ENCODE measurements around the gene RSPRY1.

The RSPRY1 gene

GRCh38 chr16:57235128-57236021, 49.2 kb downstream of the RSPRY1 start:
- no peak overlapping the region for H3K4me3 ChIP-seq (replicated peaks; ENCODE audit: low read depth, low read length)
- no peak for TF ChIP-seq CTCF (IDR thresholded peaks at IDR 0.05; ENCODE audit: insufficient read depth, low read length, poor library complexity, severe bottlenecking)

GRCh38 chr16:57236022-57236350, 49.9 kb downstream of the RSPRY1 start:
- no peaks in the 10 kb centered on the region for H3K27me3 ChIP-seq (replicated peaks; ENCODE audit: control insufficient read depth, insufficient read depth, low read length)
- DNase-seq (ENCODE audit: extremely low read depth, insufficient read length), result no peak
- H3K4me3 ChIP-seq (replicated peaks; ENCODE audit: low read depth, low read length), result no peak overlapping the region
- peaks cover 9% of the 10 kb centered on the region for H3K36me3 ChIP-seq (ENCODE audit: control insufficient read depth, insufficient read depth, low read length)
- no peak for TF ChIP-seq CTCF (IDR thresholded peaks at IDR 0.05; ENCODE audit: insufficient read depth, low read length, poor library complexity, severe bottlenecking)

More at GRCh38 chr16:57235128-57236021, 49.2 kb downstream of the RSPRY1 start:
- Histone ChIP-seq H3K27me3 (replicated peaks; ENCODE audit: control insufficient read depth, insufficient read depth, low read length) (no peaks in the 10 kb centered on the region), H3K36me3 (ENCODE audit: control insufficient read depth, insufficient read depth, low read length) (peaks cover 11% of the 10 kb centered on the region)
- DNase-seq (ENCODE audit: extremely low read depth, insufficient read length), result peak; percentile 47

- Histone ChIP-seq H3K27me3 (replicated peaks; ENCODE audit: control insufficient read depth, insufficient read depth, low read length) (no peaks in the 10 kb centered on the region), H3K4me3 (replicated peaks; ENCODE audit: low read depth, low read length) (no peak overlapping the region), H3K36me3 (ENCODE audit: control insufficient read depth, insufficient read depth, low read length) (peaks cover 5% of the 10 kb centered on the region)
- TF ChIP-seq CTCF (IDR thresholded peaks at IDR 0.05; ENCODE audit: insufficient read depth, low read length, poor library complexity, severe bottlenecking), result no peak
- no peak for DNase-seq (ENCODE audit: extremely low read depth, insufficient read length)
These were observed 52.6 kb downstream of the RSPRY1 start for GRCh38 chr16:57238682-57239081.

GRCh38 chr16:57239107-57239506, 53.0 kb downstream of the RSPRY1 start:
- TF ChIP-seq CTCF (IDR thresholded peaks at IDR 0.05; ENCODE audit: insufficient read depth, low read length, poor library complexity, severe bottlenecking), result no peak
- no peak for DNase-seq (ENCODE audit: extremely low read depth, insufficient read length)
- Histone ChIP-seq H3K4me3 (replicated peaks; ENCODE audit: low read depth, low read length) (no peak overlapping the region), H3K27me3 (replicated peaks; ENCODE audit: control insufficient read depth, insufficient read depth, low read length) (no peaks in the 10 kb centered on the region), H3K36me3 (ENCODE audit: control insufficient read depth, insufficient read depth, low read length) (peaks cover 5% of the 10 kb centered on the region)

- H3K4me3 ChIP-seq (replicated peaks; ENCODE audit: low read depth, low read length), result no peak overlapping the region
- peaks cover 2% of the 10 kb centered on the region for H3K36me3 ChIP-seq (ENCODE audit: control insufficient read depth, insufficient read depth, low read length)
- no peak for TF ChIP-seq CTCF (IDR thresholded peaks at IDR 0.05; ENCODE audit: insufficient read depth, low read length, poor library complexity, severe bottlenecking)
- no peak for DNase-seq (ENCODE audit: extremely low read depth, insufficient read length)
- H3K27me3 ChIP-seq (replicated peaks; ENCODE audit: control insufficient read depth, insufficient read depth, low read length), result no peaks in the 10 kb centered on the region
These were observed 54.7 kb downstream of the RSPRY1 start for GRCh38 chr16:57240851-57241250.

Measured in GM06990 (cell line).